SK-N-SH (cell line): ENCODE data around the gene USHBP1. TPM values are rescaled to one million over a fixed set of nuclear protein-coding genes. Genes with fewer than 3 reads are reported as not detected.

Source experiments
- CTCF ChIA-PET: fragments of 300-600, 350-600 bp; formaldehyde crosslinking; extraction: SDS; loops from one replicate; lab custom pipeline; 2021; lab: Yijun Ruan, JAX
- POLR2A ChIA-PET: fragments of 350-600 bp; sonication (Branson Sonifier 250); formaldehyde crosslinking; extraction: SDS; loops from one replicate; lab custom pipeline; 2020; ENCODE audit warnings: antibody characterized with exemption, inconsistent platforms; lab: Yijun Ruan, JAX
- DNase-seq: peaks from one replicate; pipeline ENCODE4 v3.0.0; 2012
- H2AFZ ChIP-seq: fragments of 200-600 bp; sonication (generic); 2 replicates; pipeline ENCODE4 v1.8.1; 2016; ENCODE audit warnings: antibody characterized with exemption, mild to moderate bottlenecking, low read depth
- H3F3A ChIP-seq: fragments of 200-600 bp; sonication (generic); replicated peaks from 2 replicates; pipeline ENCODE3; 2016; ENCODE audit warnings: antibody characterized with exemption, mild to moderate bottlenecking; ENCODE audit not compliant: insufficient read depth
- H3K27ac ChIP-seq, 2 experiments: fragments of 200-500 bp in 1 of 2; fragments of 200-600 bp in 1 of 2; sonication (Bioruptor generic) in 1 of 2; sonication (generic), shearing (Covaris generic) in 1 of 2; 2 replicates each; pipeline versions ENCODE4 v1.5.1 to v1.6.1; 2014 to 2016; ENCODE audit warnings: low read depth in 2 of 2, inconsistent platforms in 1 of 2, low read length in 1 of 2, mild to moderate bottlenecking in 1 of 2, mixed read lengths in 1 of 2
- H3K27me3 ChIP-seq: fragments of 200-600 bp; sonication (generic), shearing (Covaris generic); 2 replicates; pipeline ENCODE4 v1.6.1; 2016; ENCODE audit warnings: mixed run types; ENCODE audit not compliant: insufficient read depth
- H3K36me3 ChIP-seq, 2 experiments: fragments of 200-500 bp in 1 of 2; fragments of 200-600 bp in 1 of 2; sonication (Bioruptor generic) in 1 of 2; sonication (generic) in 1 of 2; replicated peaks in 1 of 2; 2 replicates each; pipeline versions ENCODE3 to v1.5.1; 2014 to 2016; ENCODE audit warnings: low read length in 1 of 2, mild to moderate bottlenecking in 1 of 2; ENCODE audit not compliant: insufficient read depth in 2 of 2, control insufficient read depth in 1 of 2
- H3K4me1 ChIP-seq, 2 experiments: fragments of 200-500 bp in 1 of 2; fragments of 200-600 bp in 1 of 2; sonication (Bioruptor generic) in 1 of 2; sonication (generic), shearing (Covaris generic) in 1 of 2; 2 replicates each; pipeline versions ENCODE4 v1.5.1 to v1.6.1; 2014 to 2016; ENCODE audit warnings: low read depth in 1 of 2, low read length in 1 of 2, mixed run types in 1 of 2; ENCODE audit not compliant: insufficient read depth in 2 of 2, control insufficient read depth in 1 of 2
- H3K4me2 ChIP-seq: fragments of 200-600 bp; sonication (generic), shearing (Covaris generic); 2 replicates; pipeline ENCODE4 v1.6.1; 2017; ENCODE audit warnings: mixed run types
- H3K4me3 ChIP-seq, 2 experiments: fragments of 200-500 bp in 1 of 2; fragments of 200-600 bp in 1 of 2; sonication (Bioruptor generic) in 1 of 2; sonication (generic), shearing (Covaris generic) in 1 of 2; 2 replicates each; pipeline versions ENCODE4 v1.5.1 to v1.8.1; 2014 to 2016; ENCODE audit warnings: low read depth in 2 of 2, inconsistent platforms in 1 of 2, low read length in 1 of 2, mild to moderate bottlenecking in 1 of 2, mixed read lengths in 1 of 2, moderate library complexity in 1 of 2
- H3K79me2 ChIP-seq: fragments of 200-600 bp; sonication (generic); 2 replicates; pipeline ENCODE4 v1.8.1; 2017; ENCODE audit warnings: mild to moderate bottlenecking; ENCODE audit not compliant: insufficient read depth
- H3K9ac ChIP-seq: fragments of 200-600 bp; sonication (generic); 2 replicates; pipeline ENCODE4 v1.6.1; 2017; ENCODE audit warnings: mixed run types
- H3K9me2 ChIP-seq: fragments of 200-600 bp; sonication (generic); 2 replicates; pipeline ENCODE4 v1.6.1; 2017; ENCODE audit warnings: mixed run types
- H3K9me3 ChIP-seq: fragments of 200-600 bp; sonication (generic); 2 replicates; pipeline ENCODE4 v1.6.1; 2017; ENCODE audit warnings: mixed run types, mild to moderate bottlenecking, moderate library complexity
- H4K20me1 ChIP-seq: fragments of 200-600 bp; sonication (generic); 2 replicates; pipeline ENCODE4 v1.6.1; 2017; ENCODE audit warnings: mild to moderate bottlenecking, mixed run types; ENCODE audit not compliant: insufficient read depth
- CHD2 ChIP-seq: fragments of 150-350 bp; IDR thresholded peaks from 2 replicates; pipeline ENCODE4 v1.6.1; 2018; ENCODE audit warnings: low read length; ENCODE audit not compliant: partially characterized antibody
- EP300 ChIP-seq, 2 experiments: IDR thresholded peaks; 2 replicates each; pipeline versions ENCODE4 v1.4.0 to v1.6.1; 2012; ENCODE audit warnings: borderline replicate concordance in 1 of 2, low read depth in 1 of 2, low read length in 1 of 2
- EZH2phosphoT487 ChIP-seq: fragments of 200-600 bp; sonication (generic); IDR thresholded peaks from 2 replicates; pipeline ENCODE4 v1.6.1; 2017; ENCODE audit warnings: low read depth, mixed run types, mild to moderate bottlenecking, antibody characterized with exemption, moderate library complexity, borderline replicate concordance
- FOSL2 ChIP-seq: IDR thresholded peaks from 2 replicates; pipeline ENCODE4 v1.4.0; 2012; ENCODE audit warnings: low read depth, mild to moderate bottlenecking, moderate library complexity, borderline replicate concordance
- FOXM1 ChIP-seq: IDR thresholded peaks from 2 replicates; pipeline ENCODE4 v1.4.0; 2012; ENCODE audit warnings: low read depth, mild to moderate bottlenecking
- GABPA ChIP-seq: IDR thresholded peaks from 2 replicates; pipeline ENCODE4 v1.4.0; 2012; ENCODE audit warnings: low read depth, mild to moderate bottlenecking
- IRF3 ChIP-seq: fragments of 150-350 bp; IDR thresholded peaks from 2 replicates; pipeline ENCODE4 v1.6.1; 2016; ENCODE audit warnings: mild to moderate bottlenecking, low read depth, low read length
- JUND ChIP-seq: IDR thresholded peaks from 2 replicates; pipeline ENCODE4 v1.4.0; 2012
- MAX ChIP-seq: IDR thresholded peaks from 2 replicates; pipeline ENCODE4 v1.4.0; 2012; ENCODE audit warnings: low read depth
- MXI1 ChIP-seq: IDR thresholded peaks from 2 replicates; pipeline ENCODE4 v1.6.1; 2012; ENCODE audit warnings: mild to moderate bottlenecking, low read depth, low read length, improper control_type of control experiment
- RAD21 ChIP-seq: IDR thresholded peaks from 2 replicates; pipeline ENCODE4 v1.6.1; 2012; ENCODE audit warnings: mild to moderate bottlenecking, low read length
- RCOR1 ChIP-seq: fragments of 150-350 bp; IDR thresholded peaks from 2 replicates; pipeline ENCODE4 v1.6.1; 2017; ENCODE audit warnings: antibody characterized with exemption, low read length
- RXRA ChIP-seq: IDR thresholded peaks from 2 replicates; pipeline ENCODE4 v1.4.0; 2012; ENCODE audit warnings: low read depth, mild to moderate bottlenecking, borderline replicate concordance
- SIN3A ChIP-seq: IDR thresholded peaks from 2 replicates; pipeline ENCODE4 v1.6.1; 2012; ENCODE audit warnings: low read depth, mild to moderate bottlenecking, low read length, moderate library complexity, borderline replicate concordance
- SMC3 ChIP-seq: IDR thresholded peaks from 2 replicates; pipeline ENCODE4 v1.6.1; 2012; ENCODE audit warnings: low read depth, low read length, improper control_type of control experiment
- TAF1 ChIP-seq: IDR thresholded peaks from 2 replicates; pipeline ENCODE4 v1.6.1; 2012; ENCODE audit warnings: low read depth, mild to moderate bottlenecking, low read length, moderate library complexity, borderline replicate concordance
- TCF12 ChIP-seq: IDR thresholded peaks from 2 replicates; pipeline ENCODE4 v1.4.0; 2012
- TEAD4 ChIP-seq: IDR thresholded peaks from 2 replicates; pipeline ENCODE4 v1.4.0; 2012; ENCODE audit warnings: mild to moderate bottlenecking, borderline replicate concordance; ENCODE audit not compliant: insufficient read depth
- USF1 ChIP-seq: IDR thresholded peaks from 2 replicates; pipeline ENCODE4 v1.4.0; 2012; ENCODE audit warnings: low read depth, borderline replicate concordance
- ZBTB33 ChIP-seq: IDR thresholded peaks from 2 replicates; pipeline ENCODE4 v1.4.0; 2012; ENCODE audit warnings: low read depth, borderline replicate concordance
- WGBS: methylation state at CpG from one replicate; pipeline ENCODE4 v1.1.6; 2017; ENCODE audit warnings: low lambda C conversion rate; 5-methylcytosine and 5-hydroxymethylcytosine counted together
- polyA plus RNA-seq, 3 experiments: library from polyadenylated mRNA; depleted of rRNA; stranded (reverse); fragments of >200 nt; gene quantifications; 2 replicates each; pipeline ENCODE4 v1.2.3, GENCODE V29; 2012

The USHBP1 gene
- polyA plus RNA-seq, 1 of the 3 experiments (the other 2 are of a cell fraction) = 0.03 TPM

- H3F3A ChIP-seq = peaks cover 7% of the 10 kb centered on the region
- H3K27me3 ChIP-seq = no peaks in the 10 kb centered on the region
- no peak overlapping the region for H2AFZ ChIP-seq
- peaks cover 6 to 14% of the 10 kb centered on the region in 2 experiments; a peak in 2 of 4 replicates for H3K4me1 ChIP-seq
- peak overlapping the region; percentile 49 to 84; a peak in 3 of 4 replicates for H3K27ac ChIP-seq
- 2% methylated on average over 5 of the region's 23 CpGs for WGBS
- ChIA-PET POLR2A (interaction anchor here (1.6 kb wide), 1 partner anchor 23 kb away, joined by 8 read pairs; no protein-coding TSS in a partner anchor), CTCF (interaction anchor here (1.5 to 1.6 kb wide), 2 partner anchors 23 to 82 kb away, joined by 4 to 6 read pairs; no protein-coding TSS in a partner anchor)
- H4K20me1 ChIP-seq = peaks cover 17% of the 10 kb centered on the region
- no peaks in the 10 kb centered on the region for H3K9me3 ChIP-seq
- peaks cover 70% of the 10 kb centered on the region for H3K79me2 ChIP-seq
- H3K9ac ChIP-seq = peak overlapping the region; percentile 97
- H3K36me3 ChIP-seq = peaks cover 8 to 18% of the 10 kb centered on the region in 2 experiments
- peak overlapping the region; percentile 97 for H3K4me2 ChIP-seq
- no peaks in the 10 kb centered on the region for H3K9me2 ChIP-seq
- no peak for DNase-seq
- H3K4me3 ChIP-seq = peak overlapping the region; percentile 93 to 97
- TF ChIP-seq FOSL2 = no peak
- TF ChIP-seq RAD21 = no peak
- TF ChIP-seq SMC3 = no peak
- no peak for TF ChIP-seq EZH2phosphoT487
- no peak for TF ChIP-seq SIN3A
- TF ChIP-seq TEAD4 = no peak
Measured at GRCh38 chr19:17309965-17310461, 45.5 kb upstream of the USHBP1 start.

GRCh38 chr19:17309198-17309964 lies 44.8 kb upstream of the USHBP1 start, which contains the start of gene DDA1:
DDA1 (plus strand) TSS chr19:17309563; CDS start chr19:17309655, 92 bp downstream.
- POLR2A ChIA-PET = interaction anchor here (0.8 to 1.6 kb wide), 6 partner anchors 12 to 202 kb away, joined by 3 to 8 read pairs (median 4); partner anchors contain the start of genes MVB12A and PGLS
- no peak for TF ChIP-seq TCF12
- TF ChIP-seq FOXM1 = no peak
- TF ChIP-seq TEAD4 = no peak
- TF ChIP-seq MAX = no peak
- no peak for TF ChIP-seq RAD21
- TF ChIP-seq SIN3A = 0 out of 2 replicates have a peak, but pooled peaks have one; percentile 22
- TF ChIP-seq CHD2 = peak; percentile 95
- TF ChIP-seq EP300 (IDR thresholded peaks at IDR 0.05; ENCODE audit: borderline replicate concordance in 1 of 2, low read depth in 1 of 2, low read length in 1 of 2) = no peak
- no peak for TF ChIP-seq FOSL2
- TF ChIP-seq MXI1 = no peak; the same call in 1 of the 2 replicates
- no peak for TF ChIP-seq EZH2phosphoT487
- no peak for TF ChIP-seq SMC3
- no peak for TF ChIP-seq USF1
- TF ChIP-seq GABPA = peak; percentile 87
- TF ChIP-seq TAF1 = peak; percentile 69
- TF ChIP-seq JUND = no peak
- TF ChIP-seq ZBTB33 = no peak
- TF ChIP-seq IRF3 = peak; percentile 89
- TF ChIP-seq RXRA = no peak
- TF ChIP-seq RCOR1 = no peak

More at GRCh38 chr19:17309198-17309964, 44.8 kb upstream of the USHBP1 start, which contains the start of gene DDA1:
- H3K36me3 ChIP-seq = peaks cover 4 to 13% of the 10 kb centered on the region in 2 experiments
- DNase-seq = peak; percentile 97
- H3K4me1 ChIP-seq = peaks cover 12 to 20% of the 10 kb centered on the region in 2 experiments
- WGBS = 2% methylated on average over 27 of the region's 46 CpGs
- peaks cover 13% of the 10 kb centered on the region for H3F3A ChIP-seq
- H3K4me2 ChIP-seq = peak within 1 kb of the TSS; percentile 97
- H3K9me2 ChIP-seq = no peaks in the 10 kb centered on the region
- peak within 1 kb of the TSS; percentile 93 to 97 for H3K4me3 ChIP-seq
- H3K79me2 ChIP-seq = peaks cover 69% of the 10 kb centered on the region
- H3K9ac ChIP-seq = peak within 1 kb of the TSS; percentile 97
- H3K27me3 ChIP-seq = no peaks in the 10 kb centered on the region
- H2AFZ ChIP-seq = peak within 1 kb of the TSS; percentile 68
- peak within 1 kb of the TSS; percentile 49 to 84 for H3K27ac ChIP-seq
- H3K9me3 ChIP-seq = no peaks in the 10 kb centered on the region
- CTCF ChIA-PET = interaction anchor here (1.1 to 1.6 kb wide), 6 partner anchors 14 to 82 kb away, joined by 3 to 6 read pairs (median 4); no protein-coding TSS in a partner anchor
- peaks cover 17% of the 10 kb centered on the region for H4K20me1 ChIP-seq
